GM15510 (cell line): ENCODE measurements around the gene TMEM132A.

Experiments used
- POLR2A ChIP-seq: IDR thresholded peaks from 3 replicates; pipeline ENCODE4 v1.6.1; 2011; ENCODE audit warnings: borderline replicate concordance; ENCODE audit not compliant: insufficient read length; ENCODE audit errors: extremely low read depth

The TMEM132A gene

GRCh38 chr11:60899046-60899936, 25.0 kb upstream of the TMEM132A start:
- TF ChIP-seq POLR2A: no peak

GRCh38 chr11:60899977-60900376, 24.3 kb upstream of the TMEM132A start:
- TF ChIP-seq POLR2A: no peak

GRCh38 chr11:60900673-60901404, 23.4 kb upstream of the TMEM132A start:
- no peak for TF ChIP-seq POLR2A

GRCh38 chr11:60902625-60903024, 21.6 kb upstream of the TMEM132A start:
- TF ChIP-seq POLR2A: no peak

GRCh38 chr11:60905047-60905446, 19.2 kb upstream of the TMEM132A start:
- TF ChIP-seq POLR2A: no peak

- no peak for TF ChIP-seq POLR2A
Measured at GRCh38 chr11:60905551-60906113, 18.6 kb upstream of the TMEM132A start.

GRCh38 chr11:60906132-60906972, 17.9 kb upstream of the TMEM132A start, which contains the start of gene PRPF19:
TSS of gene PRPF19 (minus strand) at chr11:60906585. CDS start at chr11:60906382, 203 bp downstream.
- peak; percentile 87 for TF ChIP-seq POLR2A

- TF ChIP-seq POLR2A: no peak
Measured at GRCh38 chr11:60908803-60909202, 15.5 kb upstream of the TMEM132A start.

GRCh38 chr11:60910281-60910687, 14.0 kb upstream of the TMEM132A start:
- no peak for TF ChIP-seq POLR2A

GRCh38 chr11:60910711-60911380, 13.4 kb upstream of the TMEM132A start:
- TF ChIP-seq POLR2A: no peak

- no peak for TF ChIP-seq POLR2A
Measured at GRCh38 chr11:60912223-60912850, 11.9 kb upstream of the TMEM132A start.

GRCh38 chr11:60912851-60913528, 11.3 kb upstream of the TMEM132A start:
- no peak for TF ChIP-seq POLR2A
